Suppressor macrophage treated with lipopolysaccharide for 1 hour (primary cell): ENCODE data around the gene TRMT61B.

Experiments
- DNase-seq, 3 donors: peaks; one replicate each; pipeline ENCODE4 v3.0.0-alpha.2; 2020 to 2022

Gene TRMT61B

DNA sequence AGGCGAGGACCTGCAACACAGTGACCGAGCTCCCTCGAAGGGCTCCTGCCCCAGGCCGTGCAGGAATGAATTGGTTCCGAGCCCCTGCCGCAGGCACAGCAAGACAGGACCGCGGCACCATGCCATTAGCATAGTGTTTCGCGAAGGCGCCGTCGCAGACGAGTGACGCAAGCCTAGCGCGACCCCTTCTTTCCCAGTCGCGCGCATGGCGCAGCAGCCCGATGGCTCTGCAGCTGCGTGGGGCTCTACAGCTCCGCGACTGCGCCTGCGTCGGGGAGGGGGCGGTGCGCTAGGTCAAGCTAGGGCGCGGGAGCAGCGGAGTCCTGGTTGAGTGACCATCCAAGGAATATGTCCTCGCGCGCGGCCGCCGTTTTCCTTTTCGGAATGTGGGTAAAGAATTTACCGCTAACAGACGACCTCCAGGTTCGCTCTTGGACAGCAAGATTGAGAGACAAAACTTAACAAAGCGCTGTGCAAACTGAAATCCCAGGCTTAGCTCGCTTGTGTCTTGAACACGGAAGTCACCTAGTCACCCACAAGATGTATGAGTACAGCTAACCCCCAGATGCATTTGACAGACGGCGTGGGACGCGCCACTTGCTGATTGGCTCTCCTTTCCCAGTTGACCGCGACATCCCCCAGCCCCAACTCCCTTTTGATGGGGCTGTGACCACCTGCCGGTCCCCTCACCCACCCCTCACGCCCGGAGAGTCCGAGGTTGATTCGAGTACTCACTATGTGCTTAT, at the start of gene TRMT61B:
TRMT61B (minus strand) TSS at position 164 of the 746 bp plus-strand sequence; CDS start at position 132, 32 bp downstream.
- peak; percentile 98 to 99 (median 99) for DNase-seq

DNA sequence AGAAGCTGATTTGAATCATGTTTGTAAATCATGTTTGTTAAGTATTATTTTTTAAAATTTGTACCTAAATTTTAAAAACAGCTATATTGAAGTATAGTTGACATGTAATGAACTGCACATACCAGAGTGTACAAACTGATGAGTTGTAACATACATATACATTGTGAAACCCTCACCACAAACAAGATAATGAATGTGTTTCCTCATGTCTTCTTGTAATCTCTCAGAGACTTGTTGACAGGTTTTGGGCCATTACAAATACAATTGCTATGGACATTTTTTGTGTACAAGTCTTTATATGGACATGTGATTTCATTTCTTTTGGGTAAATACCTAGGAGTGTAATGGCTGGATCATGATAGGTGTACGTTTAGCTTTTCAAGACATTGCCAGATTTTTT, 45.8 kb upstream of the TRMT61B start:
- DNase-seq = no peak

DNA sequence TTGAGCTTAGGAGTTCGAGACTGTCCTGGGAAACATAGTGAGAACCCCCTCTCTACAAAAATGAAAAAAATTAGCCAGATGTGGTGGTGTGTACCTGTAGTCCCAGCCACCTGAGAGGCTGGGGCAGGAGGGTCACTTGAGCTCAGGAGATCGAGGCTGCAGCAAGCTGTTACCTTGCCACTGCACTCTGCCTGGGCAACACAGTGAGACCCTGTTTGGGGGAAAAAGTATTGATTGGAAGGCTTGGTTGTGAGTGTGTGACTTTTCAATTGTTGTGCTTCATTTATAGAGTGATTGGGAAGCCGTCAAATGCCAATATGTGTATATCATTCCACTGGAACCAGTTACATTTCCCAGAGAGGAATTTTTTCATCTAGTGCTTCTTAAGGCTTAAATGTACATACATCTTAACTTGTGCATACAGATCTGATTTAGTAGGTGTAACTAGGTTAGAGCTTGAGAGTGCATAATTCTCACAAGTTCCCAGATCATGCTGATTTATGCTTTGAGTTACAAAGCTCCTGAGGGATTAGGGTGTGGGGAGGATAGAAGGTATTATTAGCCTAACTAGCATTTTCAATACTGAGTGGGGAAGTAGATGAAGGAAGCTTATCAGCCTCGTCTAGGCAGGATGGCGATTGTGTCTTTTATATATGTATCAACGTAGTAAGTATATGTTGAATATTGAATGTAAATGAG, 39.7 kb upstream of the TRMT61B start:
- no peak for DNase-seq

DNA sequence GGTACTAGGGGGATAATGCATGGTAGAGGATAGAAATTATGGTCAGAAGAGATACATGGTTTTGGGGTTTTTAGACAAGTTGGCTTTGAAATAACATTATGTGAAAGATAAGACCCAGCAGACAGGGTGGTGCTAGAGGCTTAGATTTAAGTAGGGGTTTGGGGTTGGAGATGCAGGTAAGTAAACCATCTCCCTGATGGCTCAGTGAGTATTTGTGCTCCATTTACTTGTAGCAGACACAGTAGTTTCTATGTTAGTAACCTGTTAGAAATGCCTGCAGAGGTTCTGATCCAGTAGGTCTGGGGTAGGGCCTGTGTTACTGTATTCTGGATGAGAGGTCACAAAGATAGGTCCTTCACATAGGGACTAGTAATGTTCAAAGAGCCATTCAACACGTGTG, 38.1 kb upstream of the TRMT61B start:
- no peak for DNase-seq

DNA sequence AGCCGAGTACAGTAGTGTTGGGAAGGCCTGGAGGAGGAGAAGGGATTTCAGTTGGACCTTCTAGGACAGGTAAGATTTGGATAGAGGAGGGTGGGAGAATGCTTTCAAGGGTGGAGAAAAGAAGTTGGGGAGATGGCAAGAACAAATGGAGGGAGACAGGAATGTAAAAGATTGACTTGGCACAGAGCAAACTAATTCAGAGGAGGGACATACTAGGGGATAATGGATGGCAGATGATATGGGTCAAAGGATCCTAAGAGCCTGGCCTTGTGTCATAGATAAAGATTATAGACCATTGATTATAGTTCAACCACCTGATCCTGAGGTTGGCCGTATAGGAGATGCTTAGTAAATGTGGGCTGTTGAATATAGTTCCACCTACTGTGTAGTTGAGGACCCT, 36.7 kb upstream of the TRMT61B start:
- DNase-seq = no peak

DNA sequence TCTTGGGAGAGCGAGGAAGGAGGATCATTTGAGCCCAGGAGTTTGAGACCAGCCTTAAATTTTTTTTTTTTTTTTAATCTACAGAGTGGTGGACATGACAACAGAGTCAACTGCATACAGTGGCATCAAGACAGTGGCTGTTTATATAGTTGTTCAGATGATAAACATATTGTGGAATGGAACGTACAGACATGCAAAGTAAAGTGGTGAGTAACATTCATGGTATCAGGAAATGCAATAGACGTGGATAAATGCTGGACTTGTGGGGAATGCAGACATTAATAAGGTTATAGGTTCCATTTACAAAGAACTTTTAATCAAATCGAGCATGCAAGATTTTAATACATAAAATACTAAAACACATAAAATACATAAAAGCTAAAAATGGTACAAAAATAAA, 36.3 kb upstream of the TRMT61B start:
- DNase-seq = no peak

DNA sequence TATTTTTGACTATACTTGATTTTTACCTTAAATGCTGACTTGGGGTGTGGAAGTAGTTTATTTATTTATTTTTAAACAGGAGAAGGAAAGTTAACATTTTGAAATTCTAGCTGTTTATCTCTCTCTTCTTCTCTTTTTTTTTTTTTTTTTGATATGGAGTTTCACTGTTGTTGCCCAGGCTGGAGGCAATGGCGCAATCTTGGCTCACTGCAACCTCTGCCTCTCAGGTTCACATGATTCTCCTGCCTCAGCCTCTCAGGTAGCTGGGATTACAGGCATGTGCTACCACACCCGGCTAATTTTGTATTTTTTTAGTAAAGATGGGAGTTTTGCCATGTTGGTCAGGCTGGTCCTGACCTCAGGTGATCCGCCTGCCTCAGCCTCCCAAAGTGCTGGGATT, 35.4 kb upstream of the TRMT61B start:
- DNase-seq = no peak

DNA sequence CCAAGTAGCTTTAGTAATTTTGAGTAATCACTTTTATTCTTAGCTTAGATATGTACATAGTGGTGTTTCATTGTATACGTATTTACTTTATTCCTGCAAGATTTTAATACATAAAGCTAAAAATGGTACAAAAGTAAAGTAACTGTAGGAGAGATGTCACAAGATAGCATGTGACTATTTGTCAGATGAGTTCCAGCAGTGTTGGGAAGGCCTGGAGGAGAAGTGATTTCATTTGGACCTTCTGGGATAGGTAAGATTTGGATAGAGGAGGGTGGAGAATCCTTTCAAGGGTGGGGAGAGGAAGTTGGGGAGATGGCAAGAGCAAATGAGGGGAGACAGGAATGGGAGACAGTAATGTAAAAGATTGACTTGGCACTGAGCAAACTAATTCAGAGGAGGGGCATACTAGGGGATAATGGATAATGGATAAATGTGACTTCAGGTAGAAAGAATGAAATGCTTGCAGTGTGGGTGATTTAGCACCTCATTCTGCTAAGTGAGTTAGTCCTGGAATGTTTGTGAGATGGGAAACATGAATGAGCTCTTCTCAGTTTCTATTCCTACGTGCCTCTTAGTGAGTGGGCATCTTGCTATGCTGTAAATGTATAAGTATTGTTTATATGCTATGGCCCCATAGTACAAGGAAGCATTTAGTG, 34.8 kb upstream of the TRMT61B start:
- peak; percentile 29 to 43 (median 40) for DNase-seq

DNA sequence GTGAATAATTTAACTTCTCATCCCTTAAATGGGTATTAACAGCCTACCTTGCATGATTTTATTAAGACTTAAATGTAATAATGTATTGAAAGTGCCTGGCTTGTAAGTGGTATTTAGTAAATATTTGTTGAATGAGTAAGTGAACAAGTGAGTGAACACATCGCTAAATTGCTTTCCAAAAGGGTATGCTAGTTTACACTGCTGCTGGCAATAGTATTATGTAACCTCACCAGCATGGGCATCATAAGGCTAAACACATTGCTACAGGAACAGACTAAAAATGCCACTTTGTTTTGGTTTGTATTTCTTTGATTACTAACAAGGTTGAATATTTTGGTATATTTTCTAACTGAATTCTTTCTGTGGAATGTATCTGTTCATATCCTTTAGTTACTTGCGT, 34.2 kb upstream of the TRMT61B start:
- peak in 2 of 3 donors; percentile 18 to 20 for DNase-seq

DNA sequence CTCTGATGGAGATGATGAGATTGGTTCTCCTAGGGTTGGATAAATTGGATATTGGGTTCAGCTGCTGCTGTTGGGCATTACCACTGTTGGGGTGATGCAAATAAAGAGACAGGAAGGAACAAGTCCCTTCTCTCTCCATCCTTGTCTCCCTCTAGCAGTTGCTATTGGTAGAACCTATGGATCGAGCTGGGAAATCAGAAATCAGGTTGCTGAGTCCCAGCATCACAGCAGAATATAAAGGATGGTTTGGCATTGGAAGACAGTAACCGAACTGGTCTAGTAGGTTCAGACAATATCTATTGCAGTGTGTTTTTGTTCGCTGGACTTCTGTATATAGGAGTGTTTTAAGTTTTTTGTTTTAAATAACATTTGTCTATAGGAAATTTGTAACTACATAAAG, 32.5 kb upstream of the TRMT61B start:
- DNase-seq = no peak

DNA sequence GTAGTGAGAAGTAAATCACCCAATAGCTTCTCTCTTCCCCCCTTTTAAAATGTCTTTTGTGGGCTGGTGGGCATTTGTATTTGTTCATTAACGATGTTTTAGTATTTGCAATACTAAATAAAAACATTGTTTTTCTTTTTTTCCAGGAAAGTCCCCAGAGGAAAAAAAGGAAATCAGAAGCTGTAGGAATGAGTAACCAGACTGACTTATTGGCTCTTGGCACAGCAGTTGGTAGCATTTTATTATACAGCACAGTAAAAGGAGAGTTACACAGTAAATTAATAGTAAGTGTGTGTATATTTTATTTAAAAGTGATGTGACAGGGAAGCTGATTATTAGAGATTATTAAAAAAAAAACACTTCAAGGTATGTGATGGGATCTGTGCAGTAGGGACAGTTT, 31.7 kb upstream of the TRMT61B start:
- peak; percentile 22 to 30 (median 24) for DNase-seq

DNA sequence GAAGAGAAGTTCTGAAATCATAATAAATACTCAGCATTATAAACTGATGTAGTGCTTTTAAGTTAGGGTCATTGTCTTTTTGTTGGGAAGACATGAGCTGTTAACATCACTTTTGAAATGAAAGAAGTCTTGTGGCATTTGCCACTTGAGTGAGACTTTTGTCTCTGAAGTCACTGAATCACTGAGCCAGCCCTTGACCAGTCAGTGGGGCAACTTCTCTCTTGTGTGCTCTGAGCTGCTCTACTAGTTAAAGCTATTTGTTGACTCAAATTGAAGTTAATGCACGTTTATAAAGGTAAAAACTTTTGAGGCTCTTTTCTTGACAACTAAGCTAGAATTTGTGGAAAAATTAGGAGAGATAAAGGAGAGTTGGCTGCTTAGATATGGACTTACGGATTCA, 31.1 kb upstream of the TRMT61B start:
- peak in 1 of 3 donors; percentile 31 for DNase-seq

DNA sequence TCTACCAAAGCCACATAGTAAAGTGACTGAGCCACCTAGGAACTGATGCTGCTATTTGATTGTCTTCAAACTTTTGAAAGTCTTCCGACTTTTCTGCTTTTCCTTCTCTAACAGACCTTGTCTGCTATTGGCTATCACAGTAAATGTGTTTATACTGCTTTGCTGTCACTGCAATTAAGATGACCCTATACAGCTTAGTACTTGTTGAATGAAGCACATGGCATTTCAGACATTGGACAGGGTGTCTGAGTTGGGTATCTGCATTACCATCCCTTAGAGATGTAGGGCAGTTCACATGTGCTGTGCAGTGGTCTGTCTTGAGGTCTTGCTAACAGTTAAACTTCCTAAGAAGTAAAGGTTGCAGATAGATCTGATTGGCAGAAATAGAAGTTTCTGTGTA, 27.9 kb upstream of the TRMT61B start:
- DNase-seq = no peak

DNA sequence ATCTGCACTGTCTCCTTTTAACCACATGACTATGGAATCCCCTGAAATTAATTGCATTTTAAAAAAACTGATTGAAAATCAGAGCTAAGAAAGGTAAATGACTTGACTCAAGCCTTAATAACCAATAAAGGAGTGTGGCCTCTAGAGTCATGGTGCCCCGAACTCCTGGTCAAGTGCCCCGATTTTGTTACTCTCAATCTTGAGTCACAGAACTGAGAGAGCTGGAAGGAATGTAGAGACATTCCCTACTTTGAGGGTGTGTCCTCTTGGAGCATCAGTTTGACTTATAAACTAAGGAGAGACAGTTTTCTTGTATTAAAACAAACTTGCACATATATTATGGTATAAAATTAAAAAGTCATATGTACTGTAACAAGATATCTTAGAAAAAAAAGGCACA, 26.8 kb upstream of the TRMT61B start:
- DNase-seq = no peak

DNA sequence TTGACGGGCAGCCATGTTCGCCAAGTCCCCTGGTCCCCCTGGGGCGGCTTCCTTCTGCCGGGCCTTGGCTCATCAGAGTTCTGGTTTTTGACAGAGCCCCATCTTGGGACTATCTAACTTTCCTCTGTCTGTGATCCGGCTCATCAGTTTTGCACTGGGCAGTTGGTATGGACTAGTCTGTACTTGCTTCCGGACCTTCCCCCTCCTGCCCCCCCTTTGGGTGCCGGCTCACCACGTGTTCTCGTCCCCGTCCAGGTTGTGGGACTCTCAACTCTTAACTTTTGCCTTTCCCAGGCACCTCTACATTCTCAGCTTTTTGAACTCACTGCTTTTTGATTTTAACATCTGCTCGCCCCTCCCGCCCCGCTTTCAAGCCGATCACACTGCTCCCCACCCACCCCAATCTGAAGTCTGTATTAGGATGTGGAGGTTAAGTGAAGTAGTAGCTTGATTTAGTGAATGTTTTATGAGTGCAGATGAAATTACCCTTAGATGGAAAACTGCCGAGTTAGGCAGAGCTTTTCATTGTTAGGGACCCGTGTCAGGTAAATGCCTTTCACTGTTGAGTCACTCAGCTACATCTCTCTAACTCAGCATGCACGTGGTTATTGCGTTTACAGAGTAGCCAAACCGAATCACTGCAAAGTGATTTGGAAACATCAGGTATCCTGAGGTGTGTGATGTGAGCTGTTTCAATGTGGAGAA, 25.2 kb upstream of the TRMT61B start:
- DNase-seq = peak; percentile 34 to 53 (median 42)

DNA sequence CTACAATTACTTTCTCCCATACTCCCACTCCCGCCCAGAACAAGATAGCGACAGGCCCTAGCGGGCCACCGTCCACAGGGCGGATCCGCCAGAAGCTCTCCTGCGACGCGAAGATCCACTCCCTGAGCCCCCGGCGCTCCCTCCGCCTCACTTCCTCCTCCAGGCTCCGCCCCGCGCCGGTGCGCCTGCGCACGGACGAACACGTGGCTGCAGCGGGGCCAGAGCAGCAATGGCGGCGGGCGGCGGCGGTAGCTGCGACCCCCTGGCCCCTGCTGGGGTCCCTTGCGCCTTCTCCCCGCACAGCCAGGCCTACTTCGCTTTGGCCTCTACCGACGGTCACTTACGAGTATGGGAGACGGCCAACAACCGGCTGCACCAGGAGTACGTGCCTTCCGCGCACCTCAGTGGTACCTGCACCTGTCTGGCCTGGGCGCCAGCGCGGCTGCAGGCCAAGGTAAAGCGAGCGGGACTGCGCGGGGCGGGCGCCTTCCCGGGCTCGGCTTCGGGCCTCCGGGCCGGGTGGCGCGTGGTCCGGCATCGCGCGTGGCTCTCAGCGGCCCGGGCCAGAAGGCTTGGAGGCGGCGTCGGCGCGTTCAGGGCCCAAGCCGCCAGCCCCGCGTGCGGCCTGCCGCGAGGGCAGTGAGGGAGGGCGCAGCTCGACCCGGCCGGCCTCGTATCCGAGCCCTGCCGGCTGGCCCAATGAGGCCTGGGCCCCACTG, 24.5 kb upstream of the TRMT61B start, which contains the start of gene WDR43:
WDR43 (plus strand) TSS at position 198 of the 719 bp plus-strand sequence; CDS start at position 230, 32 bp downstream.
- peak; percentile 99 for DNase-seq

DNA sequence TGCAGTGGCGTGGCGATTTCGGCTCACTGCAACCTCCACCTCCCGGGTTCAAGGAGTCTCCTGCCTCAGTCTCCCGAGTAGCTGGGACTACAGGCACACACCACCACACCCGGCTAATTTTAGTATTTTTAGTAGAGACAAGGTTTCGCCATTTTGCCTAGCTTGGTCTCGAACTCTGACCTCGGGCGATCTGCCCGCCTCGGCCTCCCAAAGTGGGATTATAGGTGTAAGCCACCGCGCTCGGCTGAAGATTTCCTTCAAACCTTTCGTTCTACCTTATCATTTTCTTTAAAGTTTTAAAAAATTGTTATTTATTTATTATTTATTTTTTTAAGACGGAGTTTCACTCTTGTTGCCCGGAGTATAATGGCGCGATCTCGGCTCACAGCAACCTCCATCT, 23.4 kb upstream of the TRMT61B start:
- no peak for DNase-seq

DNA sequence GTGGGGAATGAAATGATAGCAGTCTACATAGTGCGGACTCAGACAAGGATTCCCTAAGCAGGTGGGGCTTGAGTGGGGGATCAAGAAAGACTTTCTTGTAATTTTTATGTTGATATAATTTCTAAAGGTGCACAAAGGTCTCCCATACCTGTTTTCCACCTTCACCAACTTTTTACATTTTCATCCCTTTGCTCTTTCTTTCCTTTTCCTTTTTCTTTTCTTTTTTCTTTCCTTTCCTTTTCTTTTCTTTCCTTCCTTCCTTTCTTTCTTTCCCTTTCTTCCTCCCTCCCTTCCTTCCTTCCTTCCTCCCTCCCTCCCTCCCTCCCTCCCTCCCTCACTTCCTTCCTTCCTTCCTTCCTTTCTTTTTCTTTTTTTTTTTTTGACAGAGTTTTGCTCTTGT, 10.1 kb upstream of the TRMT61B start:
- DNase-seq = no peak

DNA sequence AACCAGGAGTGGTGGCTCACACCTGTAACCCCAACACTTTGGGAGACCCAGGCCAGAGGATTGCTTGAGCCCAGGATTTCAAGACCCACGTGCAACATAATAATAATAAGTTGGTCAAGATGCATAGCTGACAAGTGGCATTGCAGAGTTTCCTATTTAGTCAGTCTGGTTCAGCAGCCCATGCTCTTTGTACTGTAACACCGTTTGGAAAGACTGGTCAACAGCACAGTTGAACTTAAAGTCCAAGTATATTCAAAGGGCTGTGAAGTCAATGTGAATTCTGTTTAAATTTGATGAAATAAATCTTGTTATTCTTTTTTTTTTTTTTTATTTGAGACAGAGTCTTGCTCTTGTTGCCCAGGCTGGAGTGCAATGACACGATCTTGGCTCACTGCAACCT, 1.5 kb upstream of the TRMT61B start:
- DNase-seq = no peak

DNA sequence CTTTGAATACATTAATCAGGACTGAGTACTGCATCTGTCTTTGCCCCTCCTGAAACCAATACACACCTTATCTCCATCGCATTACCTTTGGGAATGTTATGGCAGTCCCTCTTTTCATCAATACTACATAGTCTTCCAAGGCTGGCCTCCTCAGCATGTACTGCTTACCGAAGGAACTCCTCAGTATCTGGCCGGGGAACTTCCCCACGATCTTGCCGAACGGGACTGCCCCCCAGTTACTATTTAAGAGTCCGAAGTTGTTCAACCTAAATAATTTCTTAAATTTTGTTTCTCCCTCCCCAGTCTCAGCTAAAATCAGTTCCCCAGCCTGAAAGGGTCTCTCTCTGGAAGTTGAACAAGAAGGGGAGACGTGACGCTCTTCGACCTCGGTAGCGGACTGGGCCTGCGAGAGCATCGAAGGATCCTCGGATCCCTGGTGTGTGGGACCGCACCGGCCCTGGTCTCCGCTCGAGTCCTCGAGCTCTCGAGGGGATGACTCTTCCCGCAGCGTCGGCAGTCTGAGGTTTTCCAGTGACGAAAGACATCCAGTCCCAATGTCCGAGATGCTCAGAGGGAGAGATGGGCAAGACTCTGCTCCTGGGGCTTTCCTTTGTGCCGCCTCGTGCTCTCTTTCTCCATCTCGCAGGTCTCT, 489 bp downstream of the TRMT61B start:
- DNase-seq = peak; percentile 56 to 71 (median 67)

DNA sequence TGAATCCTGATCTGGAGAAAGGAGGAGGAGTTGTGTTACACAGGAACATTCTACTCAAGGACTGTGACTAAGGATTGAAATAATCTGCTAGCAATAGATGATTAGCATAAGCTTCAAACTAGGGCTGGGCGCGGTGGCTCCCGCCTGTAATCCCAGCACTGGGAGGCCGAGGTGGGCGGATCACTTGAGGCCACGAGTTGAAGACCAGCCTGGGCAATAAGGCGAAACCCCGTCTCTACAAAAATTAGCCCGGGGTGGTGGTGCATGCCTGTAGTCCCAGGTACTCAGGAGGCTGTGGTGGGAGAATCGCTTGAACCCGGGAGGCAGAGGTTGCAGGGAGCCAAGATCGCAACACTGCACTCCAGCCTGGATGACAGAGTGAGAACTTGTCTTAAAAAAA, 1.5 kb downstream of the TRMT61B start:
- DNase-seq = no peak

DNA sequence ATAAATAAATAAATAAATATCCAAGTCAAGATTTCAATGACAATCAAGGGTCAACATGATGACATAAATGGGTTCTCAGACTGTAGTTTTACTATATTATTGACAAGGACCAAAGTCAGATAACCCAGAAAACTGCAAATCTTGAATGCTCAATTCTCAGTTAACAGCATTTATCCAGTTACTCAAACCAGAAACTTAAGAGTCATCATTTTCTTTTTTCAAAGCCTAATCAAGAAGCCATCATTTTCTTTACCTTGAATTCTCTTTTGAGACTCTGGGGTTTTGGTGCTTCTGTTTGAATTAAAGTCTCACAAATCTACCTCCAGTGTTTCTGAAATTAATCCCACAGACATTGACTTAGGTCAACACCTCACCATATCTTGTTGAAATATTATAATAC, 14.1 kb downstream of the TRMT61B start:
- no peak for DNase-seq
